Measurements from ENCODE around the gene CDT1.

CDT1 gene

DNA sequence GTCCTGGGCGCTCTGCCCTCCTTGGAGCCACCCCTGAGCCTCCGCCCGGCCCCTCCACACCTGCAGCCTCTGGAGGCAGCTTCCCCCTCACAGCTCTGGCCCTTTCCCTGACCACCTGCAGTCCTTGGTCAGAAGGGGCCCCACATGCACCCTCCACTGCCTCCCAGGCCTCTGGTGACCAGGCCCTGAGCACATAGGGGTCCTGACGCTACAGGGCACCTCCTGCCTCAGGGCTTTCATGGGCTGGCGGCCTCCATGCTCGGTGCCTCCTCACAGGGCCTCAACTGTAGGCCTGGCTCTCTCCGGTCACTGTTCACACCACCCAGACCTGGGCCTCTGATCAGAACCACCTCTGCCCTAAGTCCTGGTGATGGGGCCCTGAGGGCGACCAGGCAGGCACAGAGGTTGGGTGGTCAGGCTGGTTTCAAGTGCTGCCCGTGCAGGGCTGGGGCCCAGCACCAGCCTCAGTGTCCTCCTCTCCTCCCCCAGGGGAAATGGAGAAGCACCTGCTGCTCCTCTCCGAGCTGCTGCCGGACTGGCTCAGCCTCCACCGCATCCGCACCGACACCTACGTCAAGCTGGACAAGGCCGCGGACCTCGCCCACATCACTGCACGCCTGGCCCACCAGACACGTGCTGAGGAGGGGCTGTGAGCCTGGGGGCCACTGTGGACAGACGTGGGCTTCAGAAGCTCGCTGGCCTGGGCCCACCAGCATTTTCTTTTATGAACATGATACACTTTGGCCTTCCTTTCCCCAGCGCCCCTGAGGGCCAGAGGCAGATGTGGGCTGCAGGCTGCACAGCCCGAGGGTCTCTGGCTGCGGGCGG lies 4.3 kb downstream of the CDT1 start:
- H3K36me3 ChIP-seq (ENCODE audit: control insufficient read depth, insufficient read depth, low read length): no peaks in the 10 kb centered on the region
- no peak overlapping the region for H3K9ac ChIP-seq
- H3K27ac ChIP-seq: no peak overlapping the region
- no peaks in the 10 kb centered on the region for H3K79me2 ChIP-seq
- H3K9me3 ChIP-seq (ENCODE audit: control insufficient read depth, low read length): no peaks in the 10 kb centered on the region
- H3K4me2 ChIP-seq (ENCODE audit: low read length): no peak overlapping the region
- H3K4me1 ChIP-seq: peaks cover 12% of the 10 kb centered on the region
- no peaks in the 10 kb centered on the region for H3K27me3 ChIP-seq (ENCODE audit: control insufficient read depth, insufficient read depth, low read length)
- TF ChIP-seq, protein P1, sequence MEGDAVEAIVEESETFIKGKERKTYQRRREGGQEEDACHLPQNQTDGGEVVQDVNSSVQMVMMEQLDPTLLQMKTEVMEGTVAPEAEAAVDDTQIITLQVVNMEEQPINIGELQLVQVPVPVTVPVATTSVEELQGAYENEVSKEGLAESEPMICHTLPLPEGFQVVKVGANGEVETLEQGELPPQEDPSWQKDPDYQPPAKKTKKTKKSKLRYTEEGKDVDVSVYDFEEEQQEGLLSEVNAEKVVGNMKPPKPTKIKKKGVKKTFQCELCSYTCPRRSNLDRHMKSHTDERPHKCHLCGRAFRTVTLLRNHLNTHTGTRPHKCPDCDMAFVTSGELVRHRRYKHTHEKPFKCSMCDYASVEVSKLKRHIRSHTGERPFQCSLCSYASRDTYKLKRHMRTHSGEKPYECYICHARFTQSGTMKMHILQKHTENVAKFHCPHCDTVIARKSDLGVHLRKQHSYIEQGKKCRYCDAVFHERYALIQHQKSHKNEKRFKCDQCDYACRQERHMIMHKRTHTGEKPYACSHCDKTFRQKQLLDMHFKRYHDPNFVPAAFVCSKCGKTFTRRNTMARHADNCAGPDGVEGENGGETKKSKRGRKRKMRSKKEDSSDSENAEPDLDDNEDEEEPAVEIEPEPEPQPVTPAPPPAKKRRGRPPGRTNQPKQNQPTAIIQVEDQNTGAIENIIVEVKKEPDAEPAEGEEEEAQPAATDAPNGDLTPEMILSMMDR (IDR thresholded peaks at IDR 0.05): no peak
- H2AFZ ChIP-seq: no peak overlapping the region
- no peak overlapping the region for H3K4me3 ChIP-seq (ENCODE audit: low read depth, low read length)

DNA sequence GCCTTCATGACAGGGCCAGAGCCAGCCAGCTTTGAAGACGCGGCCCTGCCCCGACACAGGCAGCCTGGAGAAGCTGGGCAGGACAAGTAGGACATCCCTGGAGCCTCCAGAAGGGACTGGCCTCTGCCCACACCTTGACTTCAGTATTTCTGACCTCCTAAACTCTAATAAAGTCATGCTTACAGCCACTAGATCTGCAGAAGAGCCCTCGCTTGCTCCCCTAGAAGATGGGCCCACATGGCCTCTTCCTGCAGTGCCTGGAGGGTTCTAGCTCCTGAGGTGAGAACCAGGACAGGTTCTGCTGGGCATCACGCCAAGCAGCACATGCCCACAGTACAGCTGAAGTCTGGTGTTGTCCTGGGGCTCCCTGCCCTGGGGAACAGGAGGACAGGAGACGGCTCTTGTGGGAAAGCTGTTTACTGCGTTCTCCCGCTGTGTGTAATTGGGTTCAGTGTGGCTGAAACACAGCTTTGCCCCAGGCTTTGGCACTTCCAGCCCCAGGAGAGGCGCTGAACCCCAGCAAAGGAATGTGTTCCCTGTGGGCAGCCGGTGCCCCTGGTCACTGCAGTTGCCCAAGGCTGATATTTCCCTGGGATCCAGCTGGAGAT lies 5.6 kb downstream of the CDT1 start:
- H2AFZ ChIP-seq: no peak overlapping the region
- H3K9me3 ChIP-seq (ENCODE audit: control insufficient read depth, low read length): no peaks in the 10 kb centered on the region
- peaks cover 11% of the 10 kb centered on the region for H3K4me1 ChIP-seq
- no peak overlapping the region for H3K27ac ChIP-seq
- no peak overlapping the region for H3K4me3 ChIP-seq (ENCODE audit: low read depth, low read length)
- TF ChIP-seq, protein P1 (IDR thresholded peaks at IDR 0.05): no peak
- no peak overlapping the region for H3K9ac ChIP-seq
- H3K79me2 ChIP-seq: no peaks in the 10 kb centered on the region
- no peak overlapping the region for H3K4me2 ChIP-seq (ENCODE audit: low read length)
- H3K36me3 ChIP-seq (ENCODE audit: control insufficient read depth, insufficient read depth, low read length): no peaks in the 10 kb centered on the region
- H3K27me3 ChIP-seq (ENCODE audit: control insufficient read depth, insufficient read depth, low read length): no peaks in the 10 kb centered on the region

GRCh38 chr16:88809676-88810165 lies 6.1 kb downstream of the CDT1 start:
- Histone ChIP-seq H3K79me2 (no peaks in the 10 kb centered on the region), H3K4me1 (peaks cover 8% of the 10 kb centered on the region), H3K27ac (no peak overlapping the region), H3K4me2 (ENCODE audit: low read length) (no peak overlapping the region), H2AFZ (no peak overlapping the region), H3K27me3 (ENCODE audit: control insufficient read depth, insufficient read depth, low read length) (no peaks in the 10 kb centered on the region), H3K4me3 (ENCODE audit: low read depth, low read length) (no peak overlapping the region), H3K9ac (no peak overlapping the region), H3K36me3 (ENCODE audit: control insufficient read depth, insufficient read depth, low read length) (no peaks in the 10 kb centered on the region), H3K9me3 (ENCODE audit: control insufficient read depth, low read length) (no peaks in the 10 kb centered on the region)
- TF ChIP-seq, protein P1 (IDR thresholded peaks at IDR 0.05): no peak

GRCh38 chr16:88810166-88810911 lies 6.8 kb downstream of the CDT1 start:
- no peak overlapping the region for H2AFZ ChIP-seq
- no peaks in the 10 kb centered on the region for H3K36me3 ChIP-seq (ENCODE audit: control insufficient read depth, insufficient read depth, low read length)
- H3K79me2 ChIP-seq: no peaks in the 10 kb centered on the region
- H3K9ac ChIP-seq: no peak overlapping the region
- peak overlapping the region; percentile 75 for H3K4me3 ChIP-seq (ENCODE audit: low read depth, low read length)
- H3K4me2 ChIP-seq (ENCODE audit: low read length): peak overlapping the region; percentile 86
- no peaks in the 10 kb centered on the region for H3K9me3 ChIP-seq (ENCODE audit: control insufficient read depth, low read length)
- H3K27me3 ChIP-seq (ENCODE audit: control insufficient read depth, insufficient read depth, low read length): no peaks in the 10 kb centered on the region
- TF ChIP-seq, protein P1 (IDR thresholded peaks at IDR 0.05): no peak
- peaks cover 8% of the 10 kb centered on the region for H3K4me1 ChIP-seq
- H3K27ac ChIP-seq: peak overlapping the region; percentile 58
